Gastrocnemius medialis (tissue), 4 donors: ENCODE measurements around the gene EFNB2.

Experiments
- POLR2A ChIP-seq, 2 donors: fragments of 450-650 bp; IDR thresholded peaks; one replicate each; pipeline ENCODE4 v1.6.1; 2017; ENCODE audit warnings: antibody characterized with exemption in 2 of 2, mild to moderate bottlenecking in 2 of 2, moderate library complexity in 2 of 2
- TF ChIP-seq, protein P1 (sequence below), 5 experiments: fragments of 450-650 bp in 3 of 5; fragments of 200-600 bp in 2 of 5; sonication (generic) in 2 of 5; IDR thresholded peaks in 4 of 5; conservative IDR thresholded peaks in 1 of 5; 1 replicate in 4 of 5; 2 replicates in 1 of 5; pipeline ENCODE4 v1.5.1; 2016 to 2019; ENCODE audit warnings: antibody characterized with exemption in 5 of 5, mild to moderate bottlenecking in 3 of 5, moderate library complexity in 3 of 5

DNA sequence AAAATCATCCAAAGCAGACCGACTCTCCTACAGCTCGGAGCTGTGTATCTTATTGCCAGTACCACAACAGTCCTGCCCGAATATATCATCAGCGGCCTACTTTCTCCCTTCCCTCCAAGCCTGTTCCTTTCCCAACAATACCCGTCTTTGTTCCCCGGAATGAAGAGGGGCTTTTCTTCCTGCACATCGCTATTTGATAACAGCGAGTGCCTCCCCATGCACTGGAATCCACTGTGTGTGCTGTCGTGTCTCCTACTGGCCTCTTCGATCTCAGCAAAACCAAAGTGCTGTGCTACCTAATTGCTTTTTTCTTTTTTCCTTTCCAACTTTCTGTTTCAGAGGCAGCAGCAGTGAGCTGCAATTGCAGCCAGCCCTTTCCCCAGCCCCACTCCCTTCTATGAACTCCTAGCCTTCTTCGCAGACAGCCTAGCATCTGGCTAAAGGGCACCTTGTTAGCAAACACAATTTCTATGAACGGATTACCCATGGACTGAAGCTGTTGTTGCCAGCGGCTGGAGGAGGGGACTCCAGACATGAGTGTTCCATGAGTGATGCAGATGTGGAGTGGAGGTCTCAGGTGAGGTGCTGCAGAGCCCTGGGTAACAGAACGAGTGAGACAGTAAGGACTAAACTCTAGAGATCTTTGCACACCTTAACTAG, 43.4 kb downstream of the EFNB2 start:
- TF ChIP-seq POLR2A (IDR thresholded peaks at IDR 0.05) = no peak
- TF ChIP-seq, protein P1, sequence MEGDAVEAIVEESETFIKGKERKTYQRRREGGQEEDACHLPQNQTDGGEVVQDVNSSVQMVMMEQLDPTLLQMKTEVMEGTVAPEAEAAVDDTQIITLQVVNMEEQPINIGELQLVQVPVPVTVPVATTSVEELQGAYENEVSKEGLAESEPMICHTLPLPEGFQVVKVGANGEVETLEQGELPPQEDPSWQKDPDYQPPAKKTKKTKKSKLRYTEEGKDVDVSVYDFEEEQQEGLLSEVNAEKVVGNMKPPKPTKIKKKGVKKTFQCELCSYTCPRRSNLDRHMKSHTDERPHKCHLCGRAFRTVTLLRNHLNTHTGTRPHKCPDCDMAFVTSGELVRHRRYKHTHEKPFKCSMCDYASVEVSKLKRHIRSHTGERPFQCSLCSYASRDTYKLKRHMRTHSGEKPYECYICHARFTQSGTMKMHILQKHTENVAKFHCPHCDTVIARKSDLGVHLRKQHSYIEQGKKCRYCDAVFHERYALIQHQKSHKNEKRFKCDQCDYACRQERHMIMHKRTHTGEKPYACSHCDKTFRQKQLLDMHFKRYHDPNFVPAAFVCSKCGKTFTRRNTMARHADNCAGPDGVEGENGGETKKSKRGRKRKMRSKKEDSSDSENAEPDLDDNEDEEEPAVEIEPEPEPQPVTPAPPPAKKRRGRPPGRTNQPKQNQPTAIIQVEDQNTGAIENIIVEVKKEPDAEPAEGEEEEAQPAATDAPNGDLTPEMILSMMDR (IDR thresholded peaks at IDR 0.05 in 4 of 5, conservative IDR thresholded peaks at IDR 0.05 in 1 of 5) = no peak
